Measurements from ENCODE around the gene GPR183.
A peak's percentile ranks its signal among the peaks of the same experiment; 100 is the strongest.

Gene GPR183

GRCh38 chr13:99322297-99323103, 15.3 kb upstream of the GPR183 start:
- H3K4me1 ChIP-seq (ENCODE audit: control extremely low read depth in 1 of 4, control insufficient read depth in 4 of 4, insufficient read depth in 4 of 4, low read length in 3 of 4) = peaks cover 27 to 54% (median 37%) of the 10 kb centered on the region in 4 experiments
- H3K9me3 ChIP-seq (ENCODE audit: control extremely low read depth in 1 of 5, control insufficient read depth in 4 of 5, insufficient read depth in 2 of 5, low read depth in 1 of 5, low read length in 4 of 5) = no peaks in the 10 kb centered on the region
- 66% methylated on average over 7 of the region's 10 CpGs for WGBS (ENCODE audit: insufficient coverage)
- H3K36me3 ChIP-seq (ENCODE audit: control insufficient read depth in 4 of 4, insufficient read depth in 4 of 4, low read length in 3 of 4) = peaks cover 0 to 25% (median 7%) of the 10 kb centered on the region in 4 experiments
- H3K27me3 ChIP-seq (replicated peaks in 2 of 5; ENCODE audit: control insufficient read depth in 4 of 5, insufficient read depth in 5 of 5, low read length in 4 of 5) = no peaks in the 10 kb centered on the region
- peak overlapping the region in 1 of 7 experiments; percentile 37 for H3K4me3 ChIP-seq (ENCODE audit: control insufficient read depth in 1 of 7, extremely low read depth in 1 of 7, insufficient read depth in 4 of 7, low read depth in 2 of 7, low read length in 6 of 7)
- DNase-seq = peak; percentile 78 to 95 (median 92)
- H3K27ac ChIP-seq (ENCODE audit: insufficient read depth in 1 of 2, low read depth in 1 of 2, low read length in 2 of 2, poor library complexity in 1 of 2, severe bottlenecking in 2 of 2) = peak overlapping the region; percentile 67 to 87
- POLR2A ChIA-PET = interaction anchor here (1.2 kb wide), 1 partner anchor 40 kb away, joined by 3 read pairs; no protein-coding TSS in a partner anchor
- CTCF ChIA-PET = interaction anchor here (0.9 to 2.3 kb wide), 8 partner anchors 8 to 59 kb away, joined by 3 to 13 read pairs (median 4); partner anchors contain the start of gene GPR183

GRCh38 chr13:99321709-99322108, 14.5 kb upstream of the GPR183 start:
- Histone ChIP-seq H3K4me3 (ENCODE audit: control insufficient read depth in 1 of 7, extremely low read depth in 1 of 7, insufficient read depth in 4 of 7, low read depth in 2 of 7, low read length in 6 of 7) (peak overlapping the region in 1 of 7 experiments; percentile 16), H3K4me1 (ENCODE audit: control extremely low read depth in 1 of 4, control insufficient read depth in 4 of 4, insufficient read depth in 4 of 4, low read length in 3 of 4) (peaks cover 27 to 58% (median 37%) of the 10 kb centered on the region in 4 experiments), H3K27ac (ENCODE audit: insufficient read depth in 1 of 2, low read depth in 1 of 2, low read length in 2 of 2, poor library complexity in 1 of 2, severe bottlenecking in 2 of 2) (peak overlapping the region; percentile 67 to 87), H3K27me3 (replicated peaks in 2 of 5; ENCODE audit: control insufficient read depth in 4 of 5, insufficient read depth in 5 of 5, low read length in 4 of 5) (no peaks in the 10 kb centered on the region), H3K9me3 (ENCODE audit: control extremely low read depth in 1 of 5, control insufficient read depth in 4 of 5, insufficient read depth in 2 of 5, low read depth in 1 of 5, low read length in 4 of 5) (no peaks in the 10 kb centered on the region), H3K36me3 (ENCODE audit: control insufficient read depth in 4 of 4, insufficient read depth in 4 of 4, low read length in 3 of 4) (peaks cover 3 to 23% (median 10%) of the 10 kb centered on the region in 4 experiments)
- ChIA-PET POLR2A (no interaction called here), CTCF (interaction anchor here (0.9 to 2.3 kb wide), 8 partner anchors 9 to 60 kb away, joined by 3 to 13 read pairs (median 4); partner anchors contain the start of gene GPR183)
- DNase-seq = peak in 1 of 3 donors; percentile 15

DNA sequence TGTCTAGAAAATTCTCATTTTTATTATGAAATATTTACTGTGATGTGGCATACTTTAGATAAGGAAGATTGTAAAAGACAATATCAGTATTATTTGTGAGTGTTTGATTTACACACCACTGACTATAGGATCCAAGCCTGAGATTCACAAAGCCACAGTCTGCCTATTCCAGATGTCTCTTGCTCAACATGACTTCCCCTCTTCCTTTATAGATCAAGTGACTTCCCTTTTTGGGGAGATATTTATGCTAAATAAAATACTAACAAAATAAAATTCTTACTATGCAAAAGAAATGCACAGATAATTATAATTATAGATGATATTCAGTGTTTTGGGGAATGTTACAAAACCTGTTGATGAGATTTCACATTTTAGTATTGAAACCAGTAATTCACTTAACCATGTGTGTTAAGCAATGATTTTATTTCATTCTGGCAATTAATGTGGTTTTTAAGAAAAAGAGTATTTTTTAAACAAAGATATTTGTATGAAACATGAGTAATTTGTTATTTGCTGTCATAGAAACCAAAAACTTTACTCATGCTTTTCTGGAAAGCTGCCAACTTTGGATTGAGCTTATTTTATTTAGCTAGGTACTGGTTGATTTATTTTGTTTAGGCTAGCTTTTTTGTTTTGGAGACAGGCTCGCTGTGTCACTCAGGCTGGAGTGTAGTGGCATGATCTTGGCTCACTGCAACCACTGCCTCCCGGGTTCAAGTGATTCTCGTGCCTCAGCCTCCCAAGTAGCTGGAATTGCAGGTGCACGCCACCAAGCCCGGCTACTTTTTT, 13.7 kb upstream of the GPR183 start:
- WGBS (ENCODE audit: insufficient coverage) = 89% methylated on average over 5 of the region's 5 CpGs
- POLR2A ChIA-PET = interaction anchor here (0.6 to 0.7 kb wide), 3 partner anchors 26 to 57 kb away, joined by 3 to 4 read pairs (median 3); no protein-coding TSS in a partner anchor
- DNase-seq = peak; percentile 81 to 93 (median 92)
- Histone ChIP-seq H3K36me3 (ENCODE audit: control insufficient read depth in 4 of 4, insufficient read depth in 4 of 4, low read length in 3 of 4) (peaks cover 6 to 27% (median 14%) of the 10 kb centered on the region in 4 experiments), H3K4me3 (ENCODE audit: control insufficient read depth in 1 of 7, extremely low read depth in 1 of 7, insufficient read depth in 4 of 7, low read depth in 2 of 7, low read length in 6 of 7) (no peak overlapping the region), H3K27ac (ENCODE audit: insufficient read depth in 1 of 2, low read depth in 1 of 2, low read length in 2 of 2, poor library complexity in 1 of 2, severe bottlenecking in 2 of 2) (peak overlapping the region; percentile 67 to 87), H3K27me3 (replicated peaks in 2 of 5; ENCODE audit: control insufficient read depth in 4 of 5, insufficient read depth in 5 of 5, low read length in 4 of 5) (no peaks in the 10 kb centered on the region), H3K4me1 (ENCODE audit: control extremely low read depth in 1 of 4, control insufficient read depth in 4 of 4, insufficient read depth in 4 of 4, low read length in 3 of 4) (peaks cover 27 to 61% (median 37%) of the 10 kb centered on the region in 4 experiments), H3K9me3 (ENCODE audit: control extremely low read depth in 1 of 5, control insufficient read depth in 4 of 5, insufficient read depth in 2 of 5, low read depth in 1 of 5, low read length in 4 of 5) (no peaks in the 10 kb centered on the region)
- CTCF ChIA-PET = interaction anchor here (0.8 to 2.3 kb wide), 5 partner anchors 10 to 50 kb away, joined by 3 to 13 read pairs (median 4); partner anchors contain the start of gene GPR183

- ChIA-PET CTCF (interaction anchor here (1.4 kb wide), 1 partner anchor 13 kb away, joined by 3 read pairs; no protein-coding TSS in a partner anchor), POLR2A (no interaction called here)
- H3K36me3 ChIP-seq (ENCODE audit: control insufficient read depth in 4 of 4, insufficient read depth in 4 of 4, low read length in 3 of 4) = peaks cover 6 to 26% (median 14%) of the 10 kb centered on the region in 4 experiments
- H3K27ac ChIP-seq (ENCODE audit: insufficient read depth in 1 of 2, low read depth in 1 of 2, low read length in 2 of 2, poor library complexity in 1 of 2, severe bottlenecking in 2 of 2) = no peak overlapping the region
- 95% methylated on average over 5 of the region's 6 CpGs for WGBS (ENCODE audit: insufficient coverage)
- H3K27me3 ChIP-seq (replicated peaks in 2 of 5; ENCODE audit: control insufficient read depth in 4 of 5, insufficient read depth in 5 of 5, low read length in 4 of 5) = no peaks in the 10 kb centered on the region
- no peaks in the 10 kb centered on the region for H3K9me3 ChIP-seq (ENCODE audit: control extremely low read depth in 1 of 5, control insufficient read depth in 4 of 5, insufficient read depth in 2 of 5, low read depth in 1 of 5, low read length in 4 of 5)
- no peak for DNase-seq
- H3K4me1 ChIP-seq (ENCODE audit: control extremely low read depth in 1 of 4, control insufficient read depth in 4 of 4, insufficient read depth in 4 of 4, low read length in 3 of 4) = peaks cover 20 to 61% (median 36%) of the 10 kb centered on the region in 4 experiments
- H3K4me3 ChIP-seq (ENCODE audit: control insufficient read depth in 1 of 7, extremely low read depth in 1 of 7, insufficient read depth in 4 of 7, low read depth in 2 of 7, low read length in 6 of 7) = no peak overlapping the region
These were observed 9.6 kb upstream of the GPR183 start for GRCh38 chr13:99316657-99317256.

GRCh38 chr13:99316224-99316623, 9.0 kb upstream of the GPR183 start:
- Histone ChIP-seq H3K27ac (ENCODE audit: insufficient read depth in 1 of 2, low read depth in 1 of 2, low read length in 2 of 2, poor library complexity in 1 of 2, severe bottlenecking in 2 of 2) (no peak overlapping the region), H3K4me3 (ENCODE audit: control insufficient read depth in 1 of 7, extremely low read depth in 1 of 7, insufficient read depth in 4 of 7, low read depth in 2 of 7, low read length in 6 of 7) (no peak overlapping the region), H3K4me1 (ENCODE audit: control extremely low read depth in 1 of 4, control insufficient read depth in 4 of 4, insufficient read depth in 4 of 4, low read length in 3 of 4) (peaks cover 17 to 61% (median 33%) of the 10 kb centered on the region in 4 experiments), H3K9me3 (ENCODE audit: control extremely low read depth in 1 of 5, control insufficient read depth in 4 of 5, insufficient read depth in 2 of 5, low read depth in 1 of 5, low read length in 4 of 5) (no peaks in the 10 kb centered on the region), H3K27me3 (replicated peaks in 2 of 5; ENCODE audit: control insufficient read depth in 4 of 5, insufficient read depth in 5 of 5, low read length in 4 of 5) (no peaks in the 10 kb centered on the region), H3K36me3 (ENCODE audit: control insufficient read depth in 4 of 4, insufficient read depth in 4 of 4, low read length in 3 of 4) (peaks cover 6 to 26% (median 15%) of the 10 kb centered on the region in 4 experiments)
- DNase-seq = no peak
- CTCF ChIA-PET = interaction anchor here (1.4 kb wide), 1 partner anchor 13 kb away, joined by 3 read pairs; no protein-coding TSS in a partner anchor
- POLR2A ChIA-PET = no interaction called here
- WGBS (ENCODE audit: insufficient coverage) = 100% methylated on average over 1 of the region's 2 CpGs

- no CpG with 5 or more reads among the region's 6 CpGs for whole genome bisulfite sequencing (ENCODE audit: insufficient coverage)
- CTCF ChIA-PET = interaction anchor here (1.1 kb wide), 1 partner anchor 22 kb away, joined by 5 read pairs; no protein-coding TSS in a partner anchor
- H3K4me1 ChIP-seq (ENCODE audit: control extremely low read depth in 1 of 4, control insufficient read depth in 4 of 4, insufficient read depth in 4 of 4, low read length in 3 of 4) = peaks cover 6 to 60% (median 28%) of the 10 kb centered on the region in 4 experiments
These were observed 8.0 kb upstream of the GPR183 start for GRCh38 chr13:99315186-99315585.

More at GRCh38 chr13:99315186-99315585, 8.0 kb upstream of the GPR183 start:
- no peak overlapping the region for H3K27ac ChIP-seq (ENCODE audit: insufficient read depth in 1 of 2, low read depth in 1 of 2, low read length in 2 of 2, poor library complexity in 1 of 2, severe bottlenecking in 2 of 2)
- peaks cover 6 to 26% (median 15%) of the 10 kb centered on the region in 4 experiments for H3K36me3 ChIP-seq (ENCODE audit: control insufficient read depth in 4 of 4, insufficient read depth in 4 of 4, low read length in 3 of 4)
- POLR2A ChIA-PET = interaction anchor here (0.7 kb wide), 1 partner anchor 10 kb away, joined by 3 read pairs; no protein-coding TSS in a partner anchor
- no peaks in the 10 kb centered on the region for H3K9me3 ChIP-seq (ENCODE audit: control extremely low read depth in 1 of 5, control insufficient read depth in 4 of 5, insufficient read depth in 2 of 5, low read depth in 1 of 5, low read length in 4 of 5)
- no peak overlapping the region for H3K4me3 ChIP-seq (ENCODE audit: control insufficient read depth in 1 of 7, extremely low read depth in 1 of 7, insufficient read depth in 4 of 7, low read depth in 2 of 7, low read length in 6 of 7)
- no peak for DNase-seq
- no peaks in the 10 kb centered on the region for H3K27me3 ChIP-seq (replicated peaks in 2 of 5; ENCODE audit: control insufficient read depth in 4 of 5, insufficient read depth in 5 of 5, low read length in 4 of 5)

Measured in common myeloid progenitor, CD34-positive (primary cell).